T-helper 1 cell treated with Interleukin-12 subunit alpha and Interleukin-12 subunit beta and Interleukin-4 antibody, amounts not matched to agents 30 ng/mL and 1 ng/mL, for 36 hours (primary cell): ENCODE data around the gene CORO1C. TPM values are rescaled to one million over a fixed set of nuclear protein-coding genes. Genes with fewer than 3 reads are reported as not detected.

Experiments
- intact Hi-C: fragments of 100-400 bp; cut with micrococcal nuclease; formaldehyde crosslinking; loops from one replicate; pipeline ENCODE4 v1.15.1; 2024
- total RNA-seq: library from RNA; stranded (reverse); gene quantifications from 2 replicates; pipeline ENCODE4 v1.2.3, GENCODE V29; 2022

The CORO1C gene
- total RNA-seq, 1 donor from 2014 or later: 35.4 TPM

GRCh38 chr12:108620236-108620879 is 111.0 kb downstream of the CORO1C start:
- intact Hi-C loops: no loop called here

- intact Hi-C loops: loop anchor here (2.0 to 5.0 kb wide), 2 partner anchors 331 to 533 kb away; no protein-coding TSS in a partner anchor
Observed at GRCh38 chr12:108619369-108620160, 111.8 kb downstream of the CORO1C start.

GRCh38 chr12:108618953-108619274 is 112.4 kb downstream of the CORO1C start:
- intact Hi-C loops: loop anchor here (1.0 to 5.0 kb wide), 7 partner anchors 9 to 533 kb away; partner anchors contain the start of gene ALKBH2

GRCh38 chr12:108618079-108618952 is 113.0 kb downstream of the CORO1C start:
- intact Hi-C loops: loop anchor here (1.0 to 5.0 kb wide), 7 partner anchors 10 to 534 kb away; partner anchors contain the start of gene ALKBH2

GRCh38 chr12:108616941-108617858 is 114.1 kb downstream of the CORO1C start:
- intact Hi-C loops: loop anchor here (1.0 to 5.0 kb wide), 7 partner anchors 16 to 535 kb away; partner anchors contain the start of genes CORO1C, SELPLG and USP30

- intact Hi-C loops: loop anchor here (5.0 kb wide), 1 partner anchor 536 kb away; no protein-coding TSS in a partner anchor
Observed at GRCh38 chr12:108616359-108616758, 115.0 kb downstream of the CORO1C start.

- intact Hi-C loops: loop anchor here (5.0 kb wide), 1 partner anchor 536 kb away; no protein-coding TSS in a partner anchor
Observed at GRCh38 chr12:108615918-108616317, 115.4 kb downstream of the CORO1C start.

GRCh38 chr12:108614639-108615038 is 116.7 kb downstream of the CORO1C start:
- intact Hi-C loops: loop anchor here (5.0 kb wide), 1 partner anchor 538 kb away; no protein-coding TSS in a partner anchor

- intact Hi-C loops: no loop called here
Observed at GRCh38 chr12:108614041-108614440, 117.3 kb downstream of the CORO1C start.

GRCh38 chr12:108613548-108613947 is 117.8 kb downstream of the CORO1C start:
- intact Hi-C loops: no loop called here

- intact Hi-C loops: no loop called here
Observed at GRCh38 chr12:108612788-108613282, 118.5 kb downstream of the CORO1C start.

GRCh38 chr12:108611884-108612415 is 119.4 kb downstream of the CORO1C start:
- intact Hi-C loops: no loop called here

GRCh38 chr12:108610856-108611605 is 120.3 kb downstream of the CORO1C start:
- intact Hi-C loops: no loop called here

- intact Hi-C loops: no loop called here
Observed at GRCh38 chr12:108610336-108610815, 120.9 kb downstream of the CORO1C start.

- intact Hi-C loops: no loop called here
Observed at GRCh38 chr12:108609537-108610335, 121.6 kb downstream of the CORO1C start.

- intact Hi-C loops: no loop called here
Observed at GRCh38 chr12:108608616-108609015, 122.7 kb downstream of the CORO1C start.

GRCh38 chr12:108607981-108608600 is 123.2 kb downstream of the CORO1C start:
- intact Hi-C loops: no loop called here

GRCh38 chr12:108606492-108606891 is 124.8 kb downstream of the CORO1C start:
- intact Hi-C loops: no loop called here
